Lower leg skin (tissue), 4 donors: ENCODE measurements around the gene RPSA. TPM values are rescaled to one million over a fixed set of nuclear protein-coding genes. Genes with fewer than 3 reads are reported as not detected.
"Not testable (repeated sequence)": the region's sequence is repeated elsewhere in the genome, so short reads cannot be mapped to it uniquely, and the experiment has no call there.

Experiments
- DNase-seq, 2 donors: peaks; one replicate each; pipeline ENCODE4 v3.0.0-alpha.2; 2019; ENCODE audit warnings: low spot score in 2 of 2
- H3K4me3 ChIP-seq: fragments of 200-600 bp; sonication (generic); 2 replicates; pipeline ENCODE4 v1.5.1; 2017; ENCODE audit warnings: mild to moderate bottlenecking, low read depth; ENCODE audit not compliant: poor library complexity, severe bottlenecking
- CTCF ChIP-seq, 3 donors: fragments of 450-650 bp; IDR thresholded peaks; one replicate each; pipeline ENCODE4 v1.5.1; 2016; ENCODE audit warnings: antibody characterized with exemption in 3 of 3, mild to moderate bottlenecking in 3 of 3, moderate library complexity in 2 of 3
- POLR2A ChIP-seq, 2 donors: fragments of 450-650 bp; IDR thresholded peaks; one replicate each; pipeline ENCODE4 v1.6.1; 2016 to 2017; ENCODE audit warnings: antibody characterized with exemption in 2 of 2, mild to moderate bottlenecking in 1 of 2, moderate library complexity in 1 of 2
- WGBS, 2 donors: methylation state at CpG; one replicate each; pipeline ENCODE4 v1.1.5; 2018; 5-methylcytosine and 5-hydroxymethylcytosine counted together
- intact Hi-C: fragments of 100-400 bp; cut with DNase I; formaldehyde crosslinking; loops from one replicate; pipeline ENCODE4 v1.15.0; 2023; ENCODE audit warnings: low total_unique reads
- total RNA-seq, 4 donors: library from RNA; depleted of rRNA; stranded (reverse); fragments of >200 nt; gene quantifications; one replicate each; pipeline ENCODE4 v1.1.0, GENCODE V29; 2016

Gene RPSA
- total RNA-seq, 4 donors from 2014 or later = 789 to 1,137 (median 1,095) TPM

GRCh38 chr3:39449796-39450195, 43.3 kb downstream of the RPSA start:
- TF ChIP-seq POLR2A (IDR thresholded peaks at IDR 0.05) (no peak), CTCF (IDR thresholded peaks at IDR 0.05) (no peak)
- intact Hi-C loops = loop anchor here (10.0 kb wide), 1 partner anchor 45 kb away; no protein-coding TSS in a partner anchor
- 80% methylated on average over 3 of the region's 3 CpGs for WGBS, 2 donors
- H3K4me3 ChIP-seq = no peak overlapping the region
- DNase-seq = no peak

GRCh38 chr3:39453134-39453533, 46.6 kb downstream of the RPSA start:
- H3K4me3 ChIP-seq = no peak overlapping the region
- DNase-seq = no peak
- 66% methylated on average over 1 of the region's 1 CpG for WGBS, 2 donors
- no peak for TF ChIP-seq POLR2A (IDR thresholded peaks at IDR 0.05)
- TF ChIP-seq CTCF (IDR thresholded peaks at IDR 0.05) = no peak
- intact Hi-C loops = no loop called here

DNA sequence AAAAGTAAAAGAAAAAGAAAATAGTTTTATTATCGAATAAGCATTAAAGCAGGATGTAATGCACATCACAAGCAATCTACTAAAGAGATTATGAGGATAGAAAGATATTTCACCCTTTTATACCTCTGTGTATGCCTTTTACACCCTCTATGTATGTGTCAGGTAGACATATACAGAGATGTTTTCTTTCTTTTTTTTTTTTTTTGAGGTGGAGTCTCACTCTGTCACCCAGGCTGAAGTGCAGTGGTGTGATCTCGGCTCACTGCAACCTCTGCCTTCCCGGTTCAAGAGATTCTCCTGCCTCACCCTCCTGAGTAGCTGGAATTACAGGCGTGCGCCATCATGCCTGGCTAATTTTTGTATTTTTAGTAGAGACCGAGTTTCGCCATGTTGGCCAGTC, 47.4 kb downstream of the RPSA start:
- H3K4me3 ChIP-seq, intact Hi-C loops, DNase-seq: not testable (repeated sequence)
- 85 to 86% methylated on average over 7 of the region's 7 CpGs for WGBS, 2 donors

DNA sequence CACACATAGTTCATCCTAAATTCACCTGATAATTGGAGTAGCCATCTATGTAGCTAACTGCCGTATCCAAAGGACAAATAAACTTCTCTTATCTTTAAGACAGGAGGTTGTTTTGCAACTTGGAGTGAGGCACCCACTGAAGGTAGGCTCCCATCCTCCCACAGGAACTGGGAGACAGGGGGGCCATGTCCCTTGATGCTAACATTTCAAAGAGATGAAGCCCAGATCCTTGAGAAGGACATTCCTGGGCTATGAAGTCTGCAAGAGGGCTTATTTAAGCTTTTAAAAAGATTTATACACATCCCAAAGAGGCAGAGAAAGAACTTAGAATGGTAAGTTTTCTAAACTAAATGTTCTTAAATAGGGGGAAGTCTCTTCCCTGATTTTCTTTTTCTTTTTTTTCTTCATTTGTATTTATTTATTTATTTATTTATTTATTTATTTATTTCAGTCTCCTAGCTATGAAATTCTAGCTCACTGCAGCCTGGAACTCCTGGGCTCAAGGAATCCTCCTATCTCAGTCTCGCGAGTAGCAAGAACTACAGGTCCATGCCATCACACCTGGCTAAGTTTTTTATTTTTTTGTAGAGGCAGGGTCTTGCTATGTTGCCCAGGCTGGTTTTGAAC, 48.2 kb downstream of the RPSA start:
- no peak overlapping the region for H3K4me3 ChIP-seq
- intact Hi-C loops = no loop called here
- no peak for TF ChIP-seq CTCF (IDR thresholded peaks at IDR 0.05)
- TF ChIP-seq POLR2A (IDR thresholded peaks at IDR 0.05) = no peak
- 57 to 64% methylated on average over 3 of the region's 3 CpGs for WGBS, 2 donors
- DNase-seq = no peak

DNA sequence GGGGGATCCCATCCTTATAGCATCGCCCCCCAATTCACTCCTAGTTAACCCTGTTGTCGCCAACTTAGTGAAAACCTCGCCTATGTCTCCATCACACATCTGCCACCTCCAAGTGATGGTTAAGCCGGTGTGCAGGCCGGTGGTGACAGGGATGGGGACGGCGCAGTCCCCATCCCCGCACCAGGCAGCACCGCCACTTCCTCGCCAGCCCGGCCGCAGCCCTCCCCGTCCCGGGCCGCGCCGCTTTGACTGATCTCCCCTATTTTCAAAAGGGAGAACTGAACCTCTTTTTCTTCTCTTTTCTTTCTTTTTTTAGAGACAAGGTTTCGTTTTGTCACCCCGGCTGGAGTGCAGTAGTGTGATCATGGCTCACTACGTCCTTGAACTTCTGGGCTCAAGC, 49.6 kb downstream of the RPSA start:
- TF ChIP-seq POLR2A (IDR thresholded peaks at IDR 0.05) = no peak
- TF ChIP-seq CTCF (IDR thresholded peaks at IDR 0.05) = no peak
- 95% methylated on average over 20 of the region's 20 CpGs for WGBS, 2 donors
- no peak overlapping the region for H3K4me3 ChIP-seq
- no peak for DNase-seq
- intact Hi-C loops = no loop called here

DNA sequence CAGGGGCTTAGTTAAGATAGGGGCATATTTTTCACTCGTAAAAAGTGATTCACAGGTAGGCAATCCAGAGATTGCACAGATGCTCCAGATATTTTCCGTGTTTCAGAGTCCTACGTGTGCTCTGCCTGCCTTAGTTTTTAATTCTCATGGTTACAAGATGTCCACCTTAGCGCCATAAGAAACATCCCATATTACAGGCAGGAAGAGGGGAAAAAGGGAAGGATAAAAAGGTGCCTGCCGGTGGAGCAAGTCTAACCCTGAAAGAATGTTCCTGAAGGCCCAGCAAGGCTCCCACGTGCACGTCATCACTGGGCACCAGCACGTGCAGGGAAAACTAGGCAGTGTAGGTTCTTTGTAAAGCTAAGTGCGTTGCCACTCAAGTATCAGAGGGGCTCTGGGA, 50.8 kb downstream of the RPSA start:
- intact Hi-C loops = no loop called here
- H3K4me3 ChIP-seq = no peak overlapping the region
- no peak for DNase-seq
- no peak for TF ChIP-seq CTCF (IDR thresholded peaks at IDR 0.05)
- no peak for TF ChIP-seq POLR2A (IDR thresholded peaks at IDR 0.05)
- WGBS, 2 donors = 83 to 85% methylated on average over 9 of the region's 9 CpGs

GRCh38 chr3:39458579-39458978, 52.1 kb downstream of the RPSA start:
- H3K4me3 ChIP-seq, intact Hi-C loops, DNase-seq: not testable (repeated sequence)
- WGBS, 2 donors = 82 to 84% methylated on average over 5 of the region's 5 CpGs
